HepG2 (cell line): ENCODE data around the gene TSEN34. TPM values are rescaled to one million over a fixed set of nuclear protein-coding genes. Genes with fewer than 3 reads are reported as not detected.

Experiments
- AFF4 ChIP-seq: sonication (generic); formaldehyde crosslinking; IDR thresholded peaks from 2 replicates; pipeline ENCODE4 v1.4.0; 2020; ENCODE audit warnings: missing genetic modification reagents
- ARID4A ChIP-seq: sonication (generic); formaldehyde crosslinking; IDR thresholded peaks from 2 replicates; pipeline ENCODE4 v1.5.0; 2020; ENCODE audit warnings: mild to moderate bottlenecking, missing genetic modification reagents, borderline replicate concordance
- CBX2 ChIP-seq, 2 experiments: fragments of 200-600 bp in 1 of 2; sonication (generic); formaldehyde crosslinking in 1 of 2; IDR thresholded peaks; 2 replicates each; pipeline versions ENCODE4 v1.7.0 to v1.8.1; 2018 to 2022; ENCODE audit warnings: low read depth in 2 of 2, low read length in 1 of 2, mild to moderate bottlenecking in 1 of 2, missing genetic modification reagents in 1 of 2
- FOXK1 ChIP-seq: sonication (generic); formaldehyde crosslinking; IDR thresholded peaks from 2 replicates; pipeline ENCODE4 v1.4.0; 2020; ENCODE audit warnings: low read depth, missing genetic modification reagents, borderline replicate concordance
- HIVEP1 ChIP-seq: sonication (generic); formaldehyde crosslinking; IDR thresholded peaks from 2 replicates; pipeline ENCODE4 v1.4.0; 2020; ENCODE audit warnings: mild to moderate bottlenecking, missing genetic modification reagents
- IRX3 ChIP-seq: sonication (generic); formaldehyde crosslinking; IDR thresholded peaks from 2 replicates; pipeline ENCODE4 v1.8.1; 2023; ENCODE audit warnings: mild to moderate bottlenecking, low read depth, missing genetic modification reagents, borderline replicate concordance
- KDM6A ChIP-seq: IDR thresholded peaks from 2 replicates; pipeline ENCODE4 v1.6.1; 2016; ENCODE audit warnings: low read depth
- MEIS1 ChIP-seq: sonication (generic); formaldehyde crosslinking; IDR thresholded peaks from 2 replicates; pipeline ENCODE4 v1.9.0; 2021; ENCODE audit warnings: mild to moderate bottlenecking, missing genetic modification reagents, moderate library complexity, borderline replicate concordance
- SP140L ChIP-seq: sonication (generic); formaldehyde crosslinking; IDR thresholded peaks from 2 replicates; pipeline ENCODE4 v1.4.0; 2020; ENCODE audit warnings: missing genetic modification reagents, borderline replicate concordance
- ZKSCAN1 ChIP-seq: fragments of 150-350 bp; IDR thresholded peaks from 2 replicates; pipeline ENCODE4 v1.6.1; 2014; ENCODE audit warnings: low read length
- polyA plus RNA-seq, 8 experiments: library from polyadenylated mRNA; depleted of rRNA in 3 of 8; stranded (reverse) in 7 of 8; unstranded in 1 of 8; fragments of >200 nt; fragmentation: Illumina TruSeq in 4 of 8; extraction: Trizol in 4 of 8; gene quantifications; 2 replicates each; pipeline versions ENCODE4 v1.2.1 to v1.2.3, GENCODE V29; 2011 to 2016; ENCODE audit warnings: low read depth in 4 of 8, missing spikeins in 1 of 8, mixed read lengths in 1 of 8; ENCODE audit not compliant: insufficient read depth in 1 of 8
- total RNA-seq, 5 experiments: library from RNA; depleted of rRNA; stranded (reverse); fragments of >200 nt; fragmentation: Illumina TruSeq; extraction: Trizol; gene quantifications; 2 replicates each; pipeline ENCODE4 v1.2.3, GENCODE V29; 2016; ENCODE audit warnings: low read depth in 1 of 5
- TF ChIP-seq, protein P1 (sequence below), 2 experiments: sonication (generic) in 1 of 2; formaldehyde crosslinking in 1 of 2; IDR thresholded peaks; 2 replicates each; pipeline versions ENCODE4 v1.4.0 to v1.6.1; 2016 to 2020; ENCODE audit warnings: borderline replicate concordance in 1 of 2, low read depth in 1 of 2, mild to moderate bottlenecking in 1 of 2, missing genetic modification reagents in 1 of 2
- TF ChIP-seq, protein P2 (sequence below): sonication (generic); formaldehyde crosslinking; IDR thresholded peaks from 2 replicates; pipeline ENCODE4 v1.4.0; 2020; ENCODE audit warnings: missing genetic modification reagents

The TSEN34 gene
- total and polyA plus RNA-seq, 2 of the 13 experiments (the other 11 are each of a cell fraction or from before 2014, with no cell fraction given) = 55.1 to 65.4 TPM

DNA sequence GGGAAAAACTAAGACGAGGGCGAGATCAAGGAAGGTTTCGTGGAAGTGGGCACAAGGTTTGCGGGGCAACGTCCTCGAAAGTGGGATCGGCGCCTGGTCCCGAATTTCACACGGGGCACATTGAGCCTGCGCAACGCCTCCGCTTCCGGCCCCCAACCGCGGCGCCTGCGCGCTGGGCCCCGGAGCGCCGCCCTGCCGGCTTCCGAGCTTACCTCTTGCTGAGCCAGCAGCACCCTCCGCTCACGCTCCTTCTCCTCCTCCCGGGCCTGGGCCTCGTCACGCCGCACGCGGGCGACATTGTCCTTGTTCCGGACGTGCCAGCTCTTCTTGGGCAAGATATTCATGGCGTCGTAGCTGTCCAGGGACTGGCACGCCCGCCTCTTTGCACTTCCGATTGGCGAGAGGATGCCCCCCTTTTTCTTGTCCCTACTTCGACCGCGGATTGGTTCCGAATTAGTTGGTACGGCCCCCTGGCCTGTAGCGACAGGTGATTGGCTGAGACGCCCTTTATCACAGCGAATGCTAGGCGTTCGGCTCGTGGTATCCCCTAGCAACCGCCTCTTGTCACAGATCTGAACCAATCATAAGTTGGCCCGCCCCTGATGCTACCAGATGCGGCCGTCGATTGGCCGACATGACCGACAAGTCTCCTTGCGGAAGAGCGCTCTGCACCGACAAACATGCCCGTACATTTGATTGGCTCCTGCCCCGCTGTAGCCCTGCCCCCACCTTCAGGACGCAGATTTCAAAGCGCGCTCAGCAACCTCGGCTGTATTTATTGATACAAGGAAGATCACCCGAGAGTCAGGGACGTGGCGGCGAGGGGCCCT, 31.5 kb upstream of the TSEN34 start, which contains the start of gene LENG1 (continued):
- TF ChIP-seq ARID4A (CRISPR knock-in tag) (peak; percentile 94), MEIS1 (CRISPR knock-in tag) (peak; percentile 38; the same call in 1 of the 2 replicates), SP140L (CRISPR knock-in tag) (no peak), ZKSCAN1 (no peak), AFF4 (CRISPR knock-in tag) (no peak), IRX3 (CRISPR knock-in tag) (peak; percentile 73; the same call in 1 of the 2 replicates), HIVEP1 (CRISPR knock-in tag) (no peak), FOXK1 (CRISPR knock-in tag) (peak; percentile 68; the same call in 1 of the 2 replicates), CBX2 (IDR thresholded peaks at IDR 0.05; ENCODE audit: low read depth, low read length) (no peak), CBX2 (CRISPR knock-in tag; IDR thresholded peaks at IDR 0.05; ENCODE audit: low read depth) (no peak), KDM6A (CRISPR knock-in tag) (no peak)
- TF ChIP-seq, protein P1, sequence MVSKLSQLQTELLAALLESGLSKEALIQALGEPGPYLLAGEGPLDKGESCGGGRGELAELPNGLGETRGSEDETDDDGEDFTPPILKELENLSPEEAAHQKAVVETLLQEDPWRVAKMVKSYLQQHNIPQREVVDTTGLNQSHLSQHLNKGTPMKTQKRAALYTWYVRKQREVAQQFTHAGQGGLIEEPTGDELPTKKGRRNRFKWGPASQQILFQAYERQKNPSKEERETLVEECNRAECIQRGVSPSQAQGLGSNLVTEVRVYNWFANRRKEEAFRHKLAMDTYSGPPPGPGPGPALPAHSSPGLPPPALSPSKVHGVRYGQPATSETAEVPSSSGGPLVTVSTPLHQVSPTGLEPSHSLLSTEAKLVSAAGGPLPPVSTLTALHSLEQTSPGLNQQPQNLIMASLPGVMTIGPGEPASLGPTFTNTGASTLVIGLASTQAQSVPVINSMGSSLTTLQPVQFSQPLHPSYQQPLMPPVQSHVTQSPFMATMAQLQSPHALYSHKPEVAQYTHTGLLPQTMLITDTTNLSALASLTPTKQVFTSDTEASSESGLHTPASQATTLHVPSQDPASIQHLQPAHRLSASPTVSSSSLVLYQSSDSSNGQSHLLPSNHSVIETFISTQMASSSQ (IDR thresholded peaks at IDR 0.05; ENCODE audit: low read depth) = no peak
- TF ChIP-seq, protein P1 (CRISPR knock-in tag; IDR thresholded peaks at IDR 0.05; ENCODE audit: borderline replicate concordance) = peak; percentile 50; the same call in 1 of the 2 replicates
- TF ChIP-seq, protein P2, sequence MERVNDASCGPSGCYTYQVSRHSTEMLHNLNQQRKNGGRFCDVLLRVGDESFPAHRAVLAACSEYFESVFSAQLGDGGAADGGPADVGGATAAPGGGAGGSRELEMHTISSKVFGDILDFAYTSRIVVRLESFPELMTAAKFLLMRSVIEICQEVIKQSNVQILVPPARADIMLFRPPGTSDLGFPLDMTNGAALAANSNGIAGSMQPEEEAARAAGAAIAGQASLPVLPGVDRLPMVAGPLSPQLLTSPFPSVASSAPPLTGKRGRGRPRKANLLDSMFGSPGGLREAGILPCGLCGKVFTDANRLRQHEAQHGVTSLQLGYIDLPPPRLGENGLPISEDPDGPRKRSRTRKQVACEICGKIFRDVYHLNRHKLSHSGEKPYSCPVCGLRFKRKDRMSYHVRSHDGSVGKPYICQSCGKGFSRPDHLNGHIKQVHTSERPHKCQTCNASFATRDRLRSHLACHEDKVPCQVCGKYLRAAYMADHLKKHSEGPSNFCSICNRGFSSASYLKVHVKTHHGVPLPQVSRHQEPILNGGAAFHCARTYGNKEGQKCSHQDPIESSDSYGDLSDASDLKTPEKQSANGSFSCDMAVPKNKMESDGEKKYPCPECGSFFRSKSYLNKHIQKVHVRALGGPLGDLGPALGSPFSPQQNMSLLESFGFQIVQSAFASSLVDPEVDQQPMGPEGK (CRISPR knock-in tag) = peak; percentile 63
